ENCODE measurements around the gene FREM1. TPM values are rescaled to one million over a fixed set of nuclear protein-coding genes. Genes with fewer than 3 reads are reported as not detected.

The FREM1 gene
- total RNA-seq, 1 donor from 2014 or later = 7.0 TPM

GRCh38 chr9:14782286-14783051, 127.8 kb downstream of the FREM1 start:
- intact Hi-C loops (cut with DNase I) = no loop called here
- ATAC-seq (no peak), DNase-seq (no peak)
- Histone ChIP-seq H3K36me3 (no peaks in the 10 kb centered on the region), H3K4me1 (no peaks in the 10 kb centered on the region), H3K9me3 (no peaks in the 10 kb centered on the region), H3K27me3 (no peaks in the 10 kb centered on the region), H3K4me3 (no peak overlapping the region), H3K27ac (no peak overlapping the region)
- no peak for TF ChIP-seq CTCF (IDR thresholded peaks at IDR 0.05)

GRCh38 chr9:14780693-14781092, 129.5 kb downstream of the FREM1 start:
- DNase-seq (no peak), ATAC-seq (no peak)
- TF ChIP-seq CTCF (IDR thresholded peaks at IDR 0.05) = no peak
- H3K27me3 ChIP-seq = no peaks in the 10 kb centered on the region
- intact Hi-C loops (cut with DNase I) = no loop called here
- H3K4me3 ChIP-seq = no peak overlapping the region
- no peaks in the 10 kb centered on the region for H3K36me3 ChIP-seq
- H3K27ac ChIP-seq = no peak overlapping the region
- no peaks in the 10 kb centered on the region for H3K4me1 ChIP-seq
- no peaks in the 10 kb centered on the region for H3K9me3 ChIP-seq

GRCh38 chr9:14780251-14780650, 130.0 kb downstream of the FREM1 start:
- Histone ChIP-seq H3K36me3 (no peaks in the 10 kb centered on the region), H3K27me3 (no peaks in the 10 kb centered on the region), H3K4me3 (no peak overlapping the region), H3K4me1 (no peaks in the 10 kb centered on the region), H3K9me3 (no peaks in the 10 kb centered on the region), H3K27ac (no peak overlapping the region)
- ATAC-seq = no peak
- intact Hi-C loops (cut with DNase I) = no loop called here
- no peak for DNase-seq
- no peak for TF ChIP-seq CTCF (IDR thresholded peaks at IDR 0.05)

GRCh38 chr9:14779566-14780022, 130.6 kb downstream of the FREM1 start:
- intact Hi-C loops (cut with DNase I) = no loop called here
- Histone ChIP-seq H3K27me3 (no peaks in the 10 kb centered on the region), H3K4me3 (no peak overlapping the region), H3K4me1 (no peaks in the 10 kb centered on the region), H3K27ac (no peak overlapping the region), H3K36me3 (no peaks in the 10 kb centered on the region), H3K9me3 (no peaks in the 10 kb centered on the region)
- TF ChIP-seq CTCF (IDR thresholded peaks at IDR 0.05) = no peak
- ATAC-seq (peak; percentile 46), DNase-seq (no peak)

- Histone ChIP-seq H3K27ac (no peak overlapping the region), H3K36me3 (no peaks in the 10 kb centered on the region), H3K27me3 (no peaks in the 10 kb centered on the region), H3K9me3 (no peaks in the 10 kb centered on the region), H3K4me1 (no peaks in the 10 kb centered on the region), H3K4me3 (no peak overlapping the region)
- intact Hi-C loops (cut with DNase I) = no loop called here
- TF ChIP-seq CTCF (IDR thresholded peaks at IDR 0.05) = no peak
- DNase-seq = no peak
- no peak for ATAC-seq
Measured at GRCh38 chr9:14778565-14778964, 131.7 kb downstream of the FREM1 start.
